GM12801 (cell line): ENCODE data around the gene HDHD3.

ENCODE experiments used
- TF ChIP-seq, protein P1 (sequence below): IDR thresholded peaks from one replicate; pipeline ENCODE4 v1.5.1; 2011; ENCODE audit warnings: control low read depth; ENCODE audit not compliant: insufficient read length; ENCODE audit errors: extremely low read depth

The HDHD3 gene

GRCh38 chr9:113369855-113370140 lies 7.0 kb downstream of the HDHD3 start:
- TF ChIP-seq, protein P1, sequence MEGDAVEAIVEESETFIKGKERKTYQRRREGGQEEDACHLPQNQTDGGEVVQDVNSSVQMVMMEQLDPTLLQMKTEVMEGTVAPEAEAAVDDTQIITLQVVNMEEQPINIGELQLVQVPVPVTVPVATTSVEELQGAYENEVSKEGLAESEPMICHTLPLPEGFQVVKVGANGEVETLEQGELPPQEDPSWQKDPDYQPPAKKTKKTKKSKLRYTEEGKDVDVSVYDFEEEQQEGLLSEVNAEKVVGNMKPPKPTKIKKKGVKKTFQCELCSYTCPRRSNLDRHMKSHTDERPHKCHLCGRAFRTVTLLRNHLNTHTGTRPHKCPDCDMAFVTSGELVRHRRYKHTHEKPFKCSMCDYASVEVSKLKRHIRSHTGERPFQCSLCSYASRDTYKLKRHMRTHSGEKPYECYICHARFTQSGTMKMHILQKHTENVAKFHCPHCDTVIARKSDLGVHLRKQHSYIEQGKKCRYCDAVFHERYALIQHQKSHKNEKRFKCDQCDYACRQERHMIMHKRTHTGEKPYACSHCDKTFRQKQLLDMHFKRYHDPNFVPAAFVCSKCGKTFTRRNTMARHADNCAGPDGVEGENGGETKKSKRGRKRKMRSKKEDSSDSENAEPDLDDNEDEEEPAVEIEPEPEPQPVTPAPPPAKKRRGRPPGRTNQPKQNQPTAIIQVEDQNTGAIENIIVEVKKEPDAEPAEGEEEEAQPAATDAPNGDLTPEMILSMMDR, result no peak

DNA sequence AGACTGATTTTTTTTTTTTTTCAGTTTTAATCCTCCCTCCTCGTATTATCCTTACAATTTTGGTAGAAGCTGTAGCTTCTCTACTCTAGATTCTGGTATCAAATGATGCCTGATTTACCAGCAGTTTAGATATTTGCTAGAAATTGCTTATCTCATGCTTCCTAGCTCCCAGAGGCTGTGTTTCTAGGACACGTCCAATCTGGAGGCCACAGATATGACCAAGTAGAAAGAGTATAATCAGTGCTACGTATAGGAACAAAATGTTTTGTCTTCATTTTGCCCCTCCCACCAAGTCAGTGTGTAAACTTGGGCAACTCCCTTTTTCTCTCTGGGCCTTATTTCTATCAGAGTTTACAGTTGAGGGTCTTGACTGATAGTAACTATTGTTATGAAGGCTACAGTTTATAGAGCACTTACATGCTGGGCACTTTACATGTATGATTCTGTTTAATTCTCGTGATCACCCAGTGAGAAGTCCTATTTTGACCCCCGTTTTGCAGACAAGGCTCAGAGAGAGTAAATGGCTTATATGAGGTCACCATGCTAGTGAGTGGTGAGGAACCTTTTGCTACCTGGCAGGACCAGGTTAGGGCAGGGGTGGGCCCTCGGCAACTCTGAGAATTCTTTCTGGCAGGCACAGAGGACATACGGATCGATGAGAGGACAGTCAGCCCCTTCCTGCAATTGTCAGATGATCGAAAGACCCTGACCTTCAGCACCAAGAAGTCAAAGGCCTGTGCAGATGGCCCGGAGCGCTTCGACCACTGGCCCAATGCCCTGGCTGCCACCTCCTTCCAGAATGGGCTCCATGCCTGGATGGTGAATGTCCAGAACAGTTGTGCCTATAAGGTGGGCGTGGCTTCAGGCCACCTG lies 7.6 kb downstream of the HDHD3 start:
- TF ChIP-seq, protein P1, result no peak

DNA sequence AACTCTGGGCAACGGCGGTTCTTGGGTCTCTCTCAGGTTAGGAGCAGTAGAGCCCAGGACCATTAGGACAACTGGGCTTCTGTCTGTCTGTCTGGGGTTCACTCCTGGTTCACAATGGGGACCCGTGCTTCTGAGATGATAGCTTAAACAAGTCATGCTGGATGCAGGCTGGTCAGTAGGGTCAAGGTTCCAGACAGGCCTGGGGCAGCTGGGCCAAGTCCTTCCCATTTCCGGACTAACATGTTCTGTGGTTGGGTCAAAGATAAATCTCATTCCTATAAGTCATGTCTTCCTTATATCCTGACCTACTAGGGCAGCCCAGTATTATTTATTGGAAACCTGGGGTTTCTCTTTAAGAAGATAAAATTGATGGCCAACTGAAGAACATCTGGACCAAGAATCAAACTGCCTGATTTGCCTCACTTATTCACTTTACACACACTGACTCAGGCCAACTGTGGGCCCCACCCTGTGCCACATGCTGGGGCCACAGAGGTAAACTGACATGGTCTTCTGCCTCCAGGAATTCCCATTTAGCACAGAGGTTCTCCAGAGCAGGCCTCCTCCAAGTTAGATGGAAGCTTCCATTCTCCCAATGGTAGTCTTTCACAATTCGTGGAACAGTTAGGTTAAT lies 8.3 kb downstream of the HDHD3 start:
- TF ChIP-seq, protein P1, result no peak

- TF ChIP-seq, protein P1, result no peak
Measured at GRCh38 chr9:113364951-113365350, 11.8 kb downstream of the HDHD3 start.

DNA sequence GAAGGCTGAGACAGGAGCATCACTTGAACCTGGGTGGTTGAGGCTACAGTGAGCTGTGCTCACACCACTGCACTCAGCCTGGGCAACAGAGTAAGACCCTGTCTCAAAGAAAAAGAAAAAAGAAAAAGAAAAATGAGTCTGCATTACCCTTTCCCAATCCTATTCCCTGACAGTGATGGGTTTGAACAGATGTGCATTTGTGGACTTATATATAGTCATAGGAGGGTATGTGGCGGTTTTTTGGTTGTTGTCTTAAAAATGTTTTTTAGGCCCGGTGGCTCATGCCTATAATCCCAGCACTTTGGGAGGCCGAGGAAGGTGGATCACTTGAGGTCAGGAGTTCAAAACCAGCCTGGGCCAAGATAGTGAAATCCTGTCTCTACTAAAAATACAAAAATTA lies 13.4 kb downstream of the HDHD3 start:
- TF ChIP-seq, protein P1, result no peak

DNA sequence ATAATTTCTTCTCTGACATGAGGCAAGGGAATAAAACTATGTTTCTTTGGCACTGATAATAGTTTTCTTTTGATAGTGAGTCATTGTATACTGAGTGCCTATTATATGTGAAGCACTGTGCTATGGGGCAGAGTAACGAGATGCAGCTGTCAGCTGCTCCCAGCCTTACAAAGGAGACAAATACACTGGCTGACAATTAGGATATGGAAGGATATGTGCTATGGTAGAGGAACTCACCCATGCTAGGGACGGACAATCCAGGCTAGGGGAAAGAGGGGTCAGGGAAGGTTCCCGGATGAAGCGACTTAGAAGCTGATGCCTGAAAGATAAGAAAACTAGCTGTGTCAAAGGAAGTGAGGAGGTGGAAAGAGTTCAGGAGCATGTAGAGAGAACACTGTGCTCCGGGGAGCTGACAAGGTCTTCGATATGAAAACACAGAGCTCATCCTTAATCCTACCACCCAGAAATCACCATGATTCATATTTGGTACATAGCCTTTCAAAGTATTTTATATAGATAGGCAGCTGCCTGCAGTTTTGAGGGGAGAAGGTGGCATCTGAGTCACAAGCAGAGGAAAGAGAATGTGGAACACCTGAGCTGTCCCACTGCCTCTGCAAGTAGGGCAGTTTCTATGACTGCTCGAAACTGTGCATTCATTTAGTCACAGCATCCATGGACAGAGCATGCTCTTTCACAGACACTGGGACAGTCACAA lies 15.3 kb downstream of the HDHD3 start:
- TF ChIP-seq, protein P1, result no peak

DNA sequence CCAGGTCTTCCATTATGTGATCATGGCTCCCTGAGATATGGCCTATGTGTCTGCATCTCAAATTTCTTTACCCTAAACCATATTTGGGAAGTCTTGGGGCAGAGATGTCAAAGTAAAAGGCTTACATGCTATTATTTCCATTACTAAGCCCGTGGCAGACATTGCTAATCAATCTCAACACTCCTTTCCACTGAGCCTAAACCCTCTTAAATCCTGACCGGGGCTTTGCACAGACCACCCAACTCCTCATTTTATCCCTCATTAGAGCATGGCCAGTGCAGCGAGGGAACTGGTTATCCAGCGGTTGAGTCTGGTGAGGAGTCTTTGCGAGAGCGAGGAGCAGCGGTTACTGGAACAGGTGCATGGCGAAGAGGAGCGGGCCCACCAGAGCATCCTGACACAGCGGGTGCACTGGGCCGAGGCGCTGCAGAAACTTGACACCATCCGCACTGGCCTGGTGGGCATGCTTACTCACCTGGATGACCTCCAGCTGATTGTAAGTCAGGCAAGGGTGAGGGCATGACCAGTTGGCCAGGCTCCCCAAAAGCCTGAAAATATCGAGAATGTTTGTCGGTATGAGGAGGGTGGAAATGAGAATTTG lies 16.4 kb downstream of the HDHD3 start:
- TF ChIP-seq, protein P1, result no peak
